Suprapubic skin (tissue), 4 donors: ENCODE measurements around the gene PDGFC. TPM values are rescaled to one million over a fixed set of nuclear protein-coding genes. Genes with fewer than 3 reads are reported as not detected.

Experiments
- DNase-seq, 2 donors: peaks; one replicate each; pipeline ENCODE4 v3.0.0-alpha.2; 2019; ENCODE audit warnings: low spot score in 2 of 2
- H3K27ac ChIP-seq: fragments of 200-600 bp; sonication (generic); one replicate; pipeline ENCODE4 v1.5.1; 2019
- H3K27me3 ChIP-seq: fragments of 200-600 bp; sonication (generic); one replicate; pipeline ENCODE4 v1.5.1; 2019
- H3K36me3 ChIP-seq: fragments of 200-600 bp; sonication (generic); one replicate; pipeline ENCODE4 v1.5.1; 2019
- H3K4me1 ChIP-seq: fragments of 200-600 bp; sonication (generic); one replicate; pipeline ENCODE4 v1.5.1; 2019
- H3K4me3 ChIP-seq: fragments of 200-600 bp; sonication (generic); one replicate; pipeline ENCODE4 v1.5.1; 2019; ENCODE audit warnings: mild to moderate bottlenecking
- H3K9me3 ChIP-seq: fragments of 200-600 bp; sonication (generic); one replicate; pipeline ENCODE4 v1.5.1; 2019
- EP300 ChIP-seq: sonication (generic); formaldehyde crosslinking; IDR thresholded peaks from one replicate; pipeline ENCODE4 v1.6.1; 2017; ENCODE audit warnings: antibody characterized with exemption
- POLR2A ChIP-seq, 2 donors: fragments of 450-650 bp; IDR thresholded peaks; one replicate each; pipeline ENCODE4 v1.6.1; 2017; ENCODE audit warnings: antibody characterized with exemption in 2 of 2, mild to moderate bottlenecking in 2 of 2, moderate library complexity in 2 of 2
- POLR2AphosphoS5 ChIP-seq, 3 donors: sonication (generic); formaldehyde crosslinking; IDR thresholded peaks; one replicate each; pipeline ENCODE4 v1.6.1; 2017; ENCODE audit warnings: antibody characterized with exemption in 3 of 3
- WGBS: methylation state at CpG from one replicate; pipeline ENCODE4 v1.1.5; 2018; 5-methylcytosine and 5-hydroxymethylcytosine counted together
- total RNA-seq, 4 donors: library from RNA; depleted of rRNA; stranded (reverse); fragments of >200 nt; gene quantifications; one replicate each; pipeline ENCODE4 v1.1.0, GENCODE V29; 2016
- TF ChIP-seq, protein P1 (sequence below), 2 donors: fragments of 200-600 bp in 1 of 2; fragments of 450-650 bp in 1 of 2; sonication (generic) in 1 of 2; IDR thresholded peaks; one replicate each; pipeline ENCODE4 v1.5.1; 2016 to 2019; ENCODE audit warnings: antibody characterized with exemption in 2 of 2, mild to moderate bottlenecking in 1 of 2, moderate library complexity in 1 of 2

Gene PDGFC
- total RNA-seq, 4 donors from 2014 or later: 12.0 to 26.4 (median 22.4) TPM

DNA sequence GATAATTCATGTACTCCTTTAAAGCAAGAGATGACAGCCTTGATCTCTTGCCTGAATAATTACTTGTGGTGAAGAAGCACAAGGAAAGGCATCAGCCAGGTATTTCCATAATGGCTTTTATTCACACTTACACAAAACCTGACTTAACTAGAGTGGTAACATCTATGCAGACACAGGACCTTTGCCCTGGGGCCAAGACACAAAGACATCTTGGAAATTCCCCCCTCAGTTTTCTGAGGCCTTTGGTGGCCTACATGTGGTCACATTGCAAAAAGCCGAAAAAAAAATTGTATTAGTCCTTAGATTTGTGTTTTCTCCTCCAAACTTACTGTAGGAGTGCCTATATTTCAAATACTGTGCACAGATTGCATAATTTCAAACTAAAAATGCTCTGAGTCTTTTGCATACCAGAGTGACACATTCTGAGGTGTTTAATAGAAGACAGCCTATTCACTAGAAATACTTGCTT lies 172.4 kb downstream of the PDGFC start:
- no peaks in the 10 kb centered on the region for H3K27me3 ChIP-seq
- H3K4me3 ChIP-seq: no peak overlapping the region
- peak overlapping the region; percentile 21 for H3K27ac ChIP-seq
- 78% methylated on average over 1 of the region's 1 CpG for WGBS
- TF ChIP-seq POLR2A (IDR thresholded peaks at IDR 0.05): no peak
- no peak for TF ChIP-seq POLR2AphosphoS5 (IDR thresholded peaks at IDR 0.05)
- TF ChIP-seq EP300: no peak
- TF ChIP-seq, protein P1, sequence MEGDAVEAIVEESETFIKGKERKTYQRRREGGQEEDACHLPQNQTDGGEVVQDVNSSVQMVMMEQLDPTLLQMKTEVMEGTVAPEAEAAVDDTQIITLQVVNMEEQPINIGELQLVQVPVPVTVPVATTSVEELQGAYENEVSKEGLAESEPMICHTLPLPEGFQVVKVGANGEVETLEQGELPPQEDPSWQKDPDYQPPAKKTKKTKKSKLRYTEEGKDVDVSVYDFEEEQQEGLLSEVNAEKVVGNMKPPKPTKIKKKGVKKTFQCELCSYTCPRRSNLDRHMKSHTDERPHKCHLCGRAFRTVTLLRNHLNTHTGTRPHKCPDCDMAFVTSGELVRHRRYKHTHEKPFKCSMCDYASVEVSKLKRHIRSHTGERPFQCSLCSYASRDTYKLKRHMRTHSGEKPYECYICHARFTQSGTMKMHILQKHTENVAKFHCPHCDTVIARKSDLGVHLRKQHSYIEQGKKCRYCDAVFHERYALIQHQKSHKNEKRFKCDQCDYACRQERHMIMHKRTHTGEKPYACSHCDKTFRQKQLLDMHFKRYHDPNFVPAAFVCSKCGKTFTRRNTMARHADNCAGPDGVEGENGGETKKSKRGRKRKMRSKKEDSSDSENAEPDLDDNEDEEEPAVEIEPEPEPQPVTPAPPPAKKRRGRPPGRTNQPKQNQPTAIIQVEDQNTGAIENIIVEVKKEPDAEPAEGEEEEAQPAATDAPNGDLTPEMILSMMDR (IDR thresholded peaks at IDR 0.05): no peak
- peaks cover 9% of the 10 kb centered on the region for H3K4me1 ChIP-seq
- DNase-seq: no peak
- no peaks in the 10 kb centered on the region for H3K9me3 ChIP-seq
- no peaks in the 10 kb centered on the region for H3K36me3 ChIP-seq

DNA sequence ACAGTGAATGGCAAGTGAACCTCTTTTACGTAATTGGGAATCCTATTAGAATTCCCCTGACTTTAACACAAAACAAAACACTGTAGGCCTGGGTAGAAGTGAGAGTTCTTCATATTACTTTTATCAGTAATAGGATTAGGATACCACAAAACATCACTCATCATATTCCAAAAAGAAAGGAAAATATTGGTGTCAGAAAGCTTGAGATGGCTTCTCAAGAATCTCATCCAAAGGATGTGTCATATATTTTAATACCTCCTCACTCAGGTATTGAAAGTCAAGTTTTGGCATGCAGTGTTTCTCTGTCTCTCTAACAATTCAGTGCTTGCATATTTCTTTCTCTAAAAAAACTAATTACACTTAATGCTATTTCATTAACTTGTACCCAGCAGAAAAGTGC lies 173.2 kb downstream of the PDGFC start:
- H3K27ac ChIP-seq: no peak overlapping the region

DNA sequence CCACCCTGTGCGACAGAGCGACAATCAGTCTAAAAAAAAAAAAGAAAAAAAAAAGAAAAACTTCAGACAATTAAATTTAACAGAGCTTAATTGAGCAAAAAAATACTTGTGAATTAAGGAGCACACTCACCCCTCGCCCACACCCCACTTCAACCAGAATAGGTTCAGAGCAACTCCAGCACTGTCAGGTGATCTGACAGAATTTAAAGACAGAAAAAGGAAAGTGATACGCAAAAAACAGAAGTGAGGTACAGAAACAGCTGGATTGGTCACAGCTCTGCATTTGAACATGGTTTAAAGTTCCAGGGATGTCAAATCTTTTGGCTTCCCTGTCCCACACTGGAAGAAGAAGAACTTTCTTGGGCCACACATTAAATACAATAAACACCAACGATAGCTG lies 174.4 kb downstream of the PDGFC start:
- Histone ChIP-seq H3K4me1 (peaks cover 11% of the 10 kb centered on the region), H3K36me3 (no peaks in the 10 kb centered on the region), H3K27ac (no peak overlapping the region), H3K27me3 (no peaks in the 10 kb centered on the region), H3K4me3 (no peak overlapping the region), H3K9me3 (no peaks in the 10 kb centered on the region)
- no peak for TF ChIP-seq POLR2A (IDR thresholded peaks at IDR 0.05)
- no peak for TF ChIP-seq POLR2AphosphoS5 (IDR thresholded peaks at IDR 0.05)
- TF ChIP-seq, protein P1 (IDR thresholded peaks at IDR 0.05): no peak
- no peak for DNase-seq
- 97% methylated on average over 5 of the region's 5 CpGs for WGBS

More for the DNA sequence above, 173.2 kb downstream of the PDGFC start:
- 57% methylated on average over 1 of the region's 1 CpG for WGBS
- peaks cover 9% of the 10 kb centered on the region for H3K4me1 ChIP-seq
- no peak for DNase-seq
- no peaks in the 10 kb centered on the region for H3K27me3 ChIP-seq
- no peaks in the 10 kb centered on the region for H3K36me3 ChIP-seq
- no peaks in the 10 kb centered on the region for H3K9me3 ChIP-seq
- no peak for TF ChIP-seq POLR2AphosphoS5 (IDR thresholded peaks at IDR 0.05)
- no peak for TF ChIP-seq EP300
- TF ChIP-seq POLR2A (IDR thresholded peaks at IDR 0.05): no peak
- TF ChIP-seq, protein P1 (IDR thresholded peaks at IDR 0.05): no peak
- no peak overlapping the region for H3K4me3 ChIP-seq

DNA sequence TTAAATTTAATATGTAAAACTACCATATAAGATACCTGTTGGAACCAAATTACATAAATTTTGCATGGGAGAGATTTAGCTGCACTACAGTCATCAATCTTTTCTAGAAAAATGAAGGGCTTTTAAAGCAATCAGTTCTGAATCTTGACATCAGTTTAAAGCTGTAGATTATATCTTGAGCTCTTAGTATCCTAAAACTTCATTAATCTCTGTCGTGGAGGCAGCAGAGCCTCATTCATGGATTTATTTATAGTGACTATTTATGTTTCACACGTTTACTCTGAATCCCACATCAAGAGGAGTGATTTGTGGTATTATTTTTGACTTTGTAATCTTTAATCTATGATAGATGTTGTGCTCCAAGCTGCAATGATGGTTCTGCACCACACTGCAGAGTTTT lies 175.9 kb downstream of the PDGFC start:
- H3K36me3 ChIP-seq: no peaks in the 10 kb centered on the region
- no peak for TF ChIP-seq POLR2A (IDR thresholded peaks at IDR 0.05)
- TF ChIP-seq POLR2AphosphoS5 (IDR thresholded peaks at IDR 0.05): no peak
- TF ChIP-seq, protein P1 (IDR thresholded peaks at IDR 0.05): no peak
- TF ChIP-seq EP300: no peak
- 50% methylated on average over 2 of the region's 2 CpGs for WGBS

DNA sequence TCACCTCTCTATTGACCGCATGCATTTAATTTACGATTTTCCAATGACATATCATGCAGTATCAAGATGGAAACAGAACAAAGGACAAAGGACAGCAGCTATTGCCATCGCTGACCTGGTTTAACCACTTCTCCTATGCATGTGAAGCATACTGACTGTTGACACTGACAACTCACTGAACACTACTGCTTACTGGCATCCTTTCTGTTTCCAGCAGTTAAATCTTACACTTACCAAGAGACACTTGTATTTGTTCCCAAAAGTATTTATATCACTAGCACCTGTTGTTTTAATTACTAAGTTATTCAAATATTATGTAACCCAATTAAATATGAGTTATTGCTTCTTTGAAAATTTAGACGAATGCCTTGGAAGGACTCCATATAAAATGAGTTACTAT lies 176.7 kb downstream of the PDGFC start:
- Histone ChIP-seq H3K4me3 (no peak overlapping the region), H3K9me3 (no peaks in the 10 kb centered on the region), H3K27ac (no peak overlapping the region), H3K27me3 (no peaks in the 10 kb centered on the region), H3K36me3 (no peaks in the 10 kb centered on the region), H3K4me1 (peaks cover 23% of the 10 kb centered on the region)
- TF ChIP-seq, protein P1 (IDR thresholded peaks at IDR 0.05): no peak
- TF ChIP-seq EP300 (no peak), POLR2A (IDR thresholded peaks at IDR 0.05) (no peak), POLR2AphosphoS5 (IDR thresholded peaks at IDR 0.05) (no peak)
- DNase-seq: no peak
- WGBS: 50% methylated on average over 4 of the region's 4 CpGs

More for the DNA sequence above, 175.9 kb downstream of the PDGFC start:
- Histone ChIP-seq H3K27me3 (no peaks in the 10 kb centered on the region), H3K9me3 (no peaks in the 10 kb centered on the region), H3K27ac (no peak overlapping the region), H3K4me1 (peaks cover 18% of the 10 kb centered on the region), H3K4me3 (no peak overlapping the region)
- no peak for DNase-seq
